HG03060 (cell line): ENCODE measurements around the gene WWOX.
"Not testable (repeated sequence)": the region's sequence is repeated elsewhere in the genome, so short reads cannot be mapped to it uniquely, and the experiment has no call there.

Source experiments
- ATAC-seq: cut with Tn5 transposase; IDR thresholded peaks from one replicate; pipeline ENCODE4 v1.9.1; 2021; ENCODE audit warnings: low read depth, moderate number of reproducible peaks; ENCODE audit not compliant: unreplicated experiment

WWOX gene

DNA sequence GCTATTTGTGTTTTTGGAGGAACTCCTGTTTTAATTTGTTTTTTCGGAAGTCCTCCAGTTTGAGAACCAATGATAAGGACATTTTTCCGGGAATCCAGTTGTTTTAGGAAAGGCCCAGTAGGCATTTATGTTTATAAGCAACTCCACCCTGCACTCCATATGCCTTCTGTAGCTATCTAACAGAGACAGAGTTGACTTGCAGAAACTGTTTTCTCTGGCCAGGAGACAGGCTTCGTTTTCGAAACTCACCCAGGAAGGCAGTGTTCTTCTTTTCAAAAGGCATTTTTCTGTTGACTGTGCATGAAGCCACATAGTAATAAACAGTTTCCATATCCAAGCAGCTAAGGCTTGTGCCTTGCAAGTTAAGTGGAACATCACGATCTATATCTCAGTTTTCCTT, 587.1 kb downstream of the WWOX start:
- no peak for ATAC-seq

- ATAC-seq = no peak
Observed at GRCh38 chr16:78689028-78689427, 589.6 kb downstream of the WWOX start.

- no peak for ATAC-seq
Observed at GRCh38 chr16:78689536-78689935, 590.1 kb downstream of the WWOX start.

GRCh38 chr16:78690510-78690909, 591.1 kb downstream of the WWOX start:
- no peak for ATAC-seq

DNA sequence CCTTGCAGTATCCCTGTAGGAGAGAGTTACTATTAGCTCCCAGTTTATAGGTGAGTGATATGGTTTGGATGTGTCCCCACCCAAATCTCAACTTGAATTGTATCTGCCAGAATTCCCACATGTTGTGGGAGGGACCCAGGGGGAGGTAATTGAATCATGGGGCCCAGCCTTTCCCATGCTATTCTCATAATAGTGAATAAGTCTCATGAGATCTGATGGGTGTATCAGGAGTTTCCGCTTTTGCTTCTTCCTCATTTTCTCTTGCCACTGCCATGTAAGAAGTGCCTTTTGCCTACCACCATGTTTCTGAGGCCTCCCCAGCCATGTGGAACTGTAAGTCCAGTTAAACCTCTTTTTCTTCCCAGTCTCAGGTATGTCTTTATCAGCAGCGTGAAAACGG, 592.3 kb downstream of the WWOX start:
- not testable (repeated sequence) for ATAC-seq

DNA sequence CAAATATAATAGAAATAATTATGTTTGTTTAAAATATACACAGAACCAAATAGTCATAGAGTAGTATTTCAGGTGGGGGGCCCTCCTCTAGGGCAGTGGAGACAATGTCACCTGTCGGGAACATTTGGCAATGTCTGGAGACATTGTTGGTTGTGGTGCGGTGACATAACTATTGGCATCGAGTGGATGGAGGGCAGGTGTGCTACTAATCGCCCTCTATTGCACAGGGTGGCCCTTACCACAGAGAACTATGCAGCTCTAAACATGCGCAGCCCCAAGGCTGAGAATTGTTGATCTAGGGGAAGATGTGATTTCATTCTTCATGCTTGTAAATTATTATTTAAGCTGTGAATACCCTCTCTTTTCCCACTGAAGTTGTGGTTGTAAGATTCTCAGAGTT, 594.0 kb downstream of the WWOX start:
- no peak for ATAC-seq

- no peak for ATAC-seq
Observed at GRCh38 chr16:78694414-78694813, 595.0 kb downstream of the WWOX start.

- ATAC-seq = no peak
Observed at GRCh38 chr16:78695391-78695790, 595.9 kb downstream of the WWOX start.

GRCh38 chr16:78696797-78697196, 597.3 kb downstream of the WWOX start:
- no peak for ATAC-seq

DNA sequence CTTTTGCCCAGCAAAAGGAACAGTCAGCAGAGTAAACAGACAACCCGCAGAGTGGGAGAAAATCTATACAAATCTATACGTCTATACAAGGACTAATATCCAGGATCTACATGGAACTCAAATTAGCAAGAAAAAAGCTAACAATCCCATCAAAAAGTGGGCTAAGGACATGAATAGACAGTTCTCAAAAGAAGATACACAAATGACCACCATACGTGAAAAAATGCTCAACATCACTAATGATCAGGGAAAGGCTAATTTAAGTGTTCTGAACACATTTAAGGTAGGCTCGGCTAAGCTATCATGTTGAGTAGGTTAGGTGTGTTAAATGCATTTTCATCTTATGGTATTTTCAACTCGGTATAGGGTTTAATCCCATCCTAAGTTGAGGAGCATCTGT, 598.0 kb downstream of the WWOX start:
- no peak for ATAC-seq

DNA sequence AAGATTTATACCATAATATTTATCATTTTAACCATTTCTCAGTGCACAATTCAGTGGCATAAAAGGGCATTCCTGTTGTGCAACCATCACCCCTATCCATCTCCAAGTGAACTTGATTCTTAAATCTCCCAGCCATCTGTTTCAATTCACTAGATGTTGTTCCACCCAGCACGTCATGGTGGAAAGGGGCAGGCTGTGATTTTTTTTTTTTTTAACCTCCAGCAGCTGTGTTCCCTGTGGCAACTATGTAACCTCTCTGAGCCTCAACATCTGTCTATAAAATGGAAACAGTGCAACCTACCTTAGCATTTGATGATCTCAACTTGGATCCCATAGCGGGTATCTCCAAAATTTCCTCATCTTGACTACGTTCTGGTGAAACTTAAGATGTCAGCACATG, 604.5 kb downstream of the WWOX start:
- no peak for ATAC-seq

DNA sequence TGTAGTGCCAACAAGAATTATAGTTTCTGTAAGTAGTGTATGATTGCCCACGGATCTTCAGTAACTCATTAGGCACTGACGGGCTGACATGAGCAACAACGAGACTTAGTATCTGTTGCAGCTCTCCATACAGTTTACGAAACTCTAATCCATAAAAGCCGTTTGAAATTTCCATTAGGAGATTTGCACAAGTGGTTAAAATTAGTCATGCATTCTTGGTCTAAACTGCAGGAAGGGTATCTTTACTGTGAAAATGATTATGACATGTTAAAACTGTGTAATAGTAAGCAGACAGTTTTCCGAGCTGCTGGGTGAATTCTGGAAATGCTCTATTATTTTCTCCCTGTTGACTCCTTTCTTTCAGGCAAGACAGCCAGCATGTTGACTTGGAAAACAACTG, 605.0 kb downstream of the WWOX start:
- ATAC-seq = no peak

- no peak for ATAC-seq
Observed at GRCh38 chr16:78705694-78706093, 606.2 kb downstream of the WWOX start.

DNA sequence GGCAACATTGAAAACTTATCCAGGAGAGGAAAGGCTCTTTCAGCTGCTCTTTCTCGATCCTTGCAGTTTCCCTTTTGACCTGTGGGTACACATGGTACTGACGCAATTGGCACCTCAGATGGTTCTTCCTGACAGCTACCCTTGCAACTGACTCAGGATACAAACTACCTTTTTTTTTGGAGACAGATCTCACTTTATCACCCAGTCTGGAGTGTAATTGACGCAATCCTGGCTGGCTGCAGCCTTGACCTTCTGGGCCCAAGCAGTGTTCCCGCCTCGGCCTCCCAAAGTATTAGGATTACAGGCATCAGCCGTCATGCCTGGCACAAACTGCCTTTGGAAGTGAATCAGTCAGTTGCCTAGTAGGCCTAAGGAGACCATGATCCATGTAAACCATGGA, 607.2 kb downstream of the WWOX start:
- no peak for ATAC-seq

GRCh38 chr16:78709137-78709884, 609.9 kb downstream of the WWOX start:
- no peak for ATAC-seq

DNA sequence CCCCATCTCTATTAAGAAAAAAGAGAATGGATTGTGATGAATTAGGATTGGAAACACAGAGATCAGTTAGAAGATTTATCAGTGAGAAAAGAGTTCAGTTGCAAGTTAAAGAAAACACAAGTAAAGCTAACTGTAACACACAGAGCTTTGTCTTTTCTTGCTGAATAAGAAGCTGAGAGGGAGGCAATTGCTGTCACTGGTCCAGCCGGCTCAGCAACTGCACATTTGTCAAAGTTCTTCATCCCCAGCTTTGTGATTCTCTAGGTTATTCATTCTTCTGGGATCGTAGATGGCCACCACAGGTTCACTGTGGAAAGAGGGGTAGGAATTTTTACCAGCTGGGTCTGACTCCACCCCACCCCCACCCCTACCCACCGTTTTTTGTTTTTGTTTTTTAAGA, 615.7 kb downstream of the WWOX start:
- ATAC-seq = no peak

DNA sequence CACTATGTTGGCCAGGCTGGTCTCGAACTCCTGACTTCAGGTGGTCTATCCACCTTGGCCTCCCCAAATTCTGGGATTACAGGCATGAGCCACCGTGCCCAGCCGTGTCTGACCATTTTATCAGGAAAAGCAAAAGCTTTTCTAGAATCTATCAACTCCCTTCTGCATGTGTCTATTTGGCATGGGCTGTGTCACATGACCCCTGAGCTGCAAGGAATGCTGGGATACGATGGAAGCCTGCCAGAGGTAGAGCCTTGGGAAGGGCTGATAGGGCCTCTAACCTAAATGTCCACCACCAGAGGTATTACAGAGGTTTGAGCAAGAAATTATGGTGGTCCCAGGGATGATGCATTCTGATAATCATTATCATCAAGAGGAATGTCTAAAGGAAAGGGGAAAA, 616.2 kb downstream of the WWOX start:
- no peak for ATAC-seq

- ATAC-seq = no peak
Observed at GRCh38 chr16:78718141-78718540, 618.7 kb downstream of the WWOX start.

GRCh38 chr16:78720416-78720815, 621.0 kb downstream of the WWOX start:
- ATAC-seq = no peak

DNA sequence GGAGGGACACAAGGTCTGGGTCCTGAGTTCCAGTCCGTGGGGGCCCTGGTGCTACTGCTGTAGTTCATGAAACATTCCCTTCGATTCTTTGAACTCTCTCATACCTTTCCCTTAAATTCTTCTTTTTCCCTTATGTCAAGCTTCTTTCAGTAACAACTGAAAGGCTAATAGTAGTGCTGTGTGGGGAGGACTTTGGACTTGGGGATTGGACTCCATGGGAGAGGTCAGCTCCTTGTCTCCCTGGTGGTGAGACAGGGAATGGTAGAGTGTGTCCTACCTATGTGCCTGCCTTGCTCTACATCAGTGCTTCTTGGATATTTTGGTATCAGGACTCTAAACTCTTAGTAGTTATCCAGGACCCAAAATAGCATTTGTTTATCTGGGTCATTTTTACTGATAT, 628.1 kb downstream of the WWOX start:
- ATAC-seq = no peak

- no peak for ATAC-seq
Observed at GRCh38 chr16:78729687-78730086, 630.2 kb downstream of the WWOX start.

GRCh38 chr16:78731785-78732184, 632.3 kb downstream of the WWOX start:
- ATAC-seq = no peak

DNA sequence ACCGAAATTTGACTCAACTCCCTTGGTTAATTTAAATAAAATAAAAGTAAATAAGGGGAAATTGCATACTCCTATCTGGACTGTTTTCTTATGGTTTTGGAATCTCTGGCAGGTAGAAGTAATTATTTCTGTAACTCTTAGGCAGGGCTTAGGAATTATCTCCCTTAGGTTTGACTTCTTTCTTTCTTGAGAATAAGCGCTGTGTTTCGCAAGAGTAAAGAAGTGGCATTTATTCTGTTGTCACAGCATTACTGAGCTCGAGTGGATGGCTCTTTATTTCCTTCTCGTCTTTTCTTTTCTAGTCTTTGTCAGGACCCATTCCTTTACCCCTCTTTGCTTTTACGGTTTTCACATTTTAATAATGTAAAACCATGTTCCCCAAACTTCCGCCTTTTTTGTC, 633.2 kb downstream of the WWOX start:
- no peak for ATAC-seq
